Right lobe of liver (tissue), 4 donors: ENCODE results near the gene CST9.

ENCODE experiments used
- CTCF ChIP-seq, 4 donors: fragments of 200-600 bp in 3 of 4; fragments of 450-650 bp in 1 of 4; IDR thresholded peaks; one replicate each; pipeline versions ENCODE4 v1.5.1 to v1.8.0; 2016 to 2022; ENCODE audit warnings: antibody characterized with exemption in 4 of 4, mild to moderate bottlenecking in 2 of 4
- POLR2A ChIP-seq: fragments of 450-650 bp; IDR thresholded peaks from one replicate; pipeline ENCODE4 v1.6.1; 2017; ENCODE audit warnings: antibody characterized with exemption, mild to moderate bottlenecking
- donor health status: DM: no; HTN: no; CAD: no.
- donor health status: DM: no; HTN: no; CAD: no.
- donor health status: DM: no; HTN: yes; CAD: no.

GRCh38 chr20:23588434-23589403 is 17.0 kb downstream of the CST9 start:
- TF ChIP-seq CTCF (IDR thresholded peaks at IDR 0.05) (no peak), POLR2A (no peak)
